Activated CD8-positive, alpha-beta memory T cell treated with anti-CD3 and anti-CD28 coated beads, Interleukin-2, amount 50 U/mL, for 4 hours (primary cell): Measurements from ENCODE around the gene SLC35A3.
"Not testable (repeated sequence)": the region's sequence is repeated elsewhere in the genome, so short reads cannot be mapped to it uniquely, and the experiment has no call there.

Experiments used
- DNase-seq: peaks from one replicate; pipeline ENCODE4 v3.0.0-alpha.2; 2020

SLC35A3 gene

GRCh38 chr1:99975529-99975928 is 5.7 kb downstream of the SLC35A3 start:
- DNase-seq: no peak

GRCh38 chr1:99977326-99977725 is 7.5 kb downstream of the SLC35A3 start:
- DNase-seq: not testable (repeated sequence)

GRCh38 chr1:99978218-99978617 is 8.4 kb downstream of the SLC35A3 start:
- no peak for DNase-seq

- no peak for DNase-seq
Measured at GRCh38 chr1:99979091-99979490, 9.3 kb downstream of the SLC35A3 start.

GRCh38 chr1:99980928-99981327 is 11.1 kb downstream of the SLC35A3 start:
- no peak for DNase-seq

- DNase-seq: no peak
Measured at GRCh38 chr1:99986656-99987225, 16.9 kb downstream of the SLC35A3 start.

- DNase-seq: no peak
Measured at GRCh38 chr1:99988210-99988765, 18.5 kb downstream of the SLC35A3 start.

GRCh38 chr1:99992044-99992722 is 22.4 kb downstream of the SLC35A3 start:
- no peak for DNase-seq

GRCh38 chr1:99992760-99993467 is 23.1 kb downstream of the SLC35A3 start:
- no peak for DNase-seq

GRCh38 chr1:99993468-99993845 is 23.7 kb downstream of the SLC35A3 start:
- no peak for DNase-seq

- DNase-seq: no peak
Measured at GRCh38 chr1:99994496-99994895, 24.7 kb downstream of the SLC35A3 start.

- no peak for DNase-seq
Measured at GRCh38 chr1:99996951-99997350, 27.2 kb downstream of the SLC35A3 start.

GRCh38 chr1:100001462-100001861 is 31.7 kb downstream of the SLC35A3 start:
- DNase-seq: no peak

GRCh38 chr1:100005424-100005823 is 35.6 kb downstream of the SLC35A3 start:
- no peak for DNase-seq

GRCh38 chr1:100006688-100007087 is 36.9 kb downstream of the SLC35A3 start:
- DNase-seq: no peak

GRCh38 chr1:100009458-100009857 is 39.7 kb downstream of the SLC35A3 start:
- DNase-seq: no peak

GRCh38 chr1:100010804-100011203 is 41.0 kb downstream of the SLC35A3 start:
- no peak for DNase-seq

GRCh38 chr1:100019220-100019619 is 49.4 kb downstream of the SLC35A3 start:
- no peak for DNase-seq

- no peak for DNase-seq
Measured at GRCh38 chr1:100023482-100023881, 53.7 kb downstream of the SLC35A3 start.

GRCh38 chr1:100027212-100027611 is 57.4 kb downstream of the SLC35A3 start:
- no peak for DNase-seq

- DNase-seq: no peak
Measured at GRCh38 chr1:100028765-100029164, 59.0 kb downstream of the SLC35A3 start.

- DNase-seq: no peak
Measured at GRCh38 chr1:100034470-100034869, 64.7 kb downstream of the SLC35A3 start.

- no peak for DNase-seq
Measured at GRCh38 chr1:100035214-100035613, 65.4 kb downstream of the SLC35A3 start.
